SJSA1 (cell line): ENCODE data around the gene HSD3B2. TPM values are rescaled to one million over a fixed set of nuclear protein-coding genes. Genes with fewer than 3 reads are reported as not detected.

Experiments
- DNase-seq, 2 experiments: peaks; one replicate each; pipeline ENCODE4 v3.0.0-alpha.2; 2015 to 2020; ENCODE audit warnings: low spot score in 2 of 2, low read depth in 1 of 2
- H3K27ac ChIP-seq: fragments of 250-450 bp; sonication (Bioruptor Pico); 2 replicates; pipeline ENCODE4 v1.5.1; 2020; ENCODE audit warnings: mild to moderate bottlenecking, moderate library complexity
- H3K27me3 ChIP-seq: fragments of 250-450 bp; sonication (Bioruptor Pico); replicated peaks from 2 replicates; pipeline ENCODE4 v1.5.1; 2020; ENCODE audit warnings: mild to moderate bottlenecking, moderate library complexity
- H3K36me3 ChIP-seq: fragments of 250-450 bp; sonication (Bioruptor Pico); 2 replicates; pipeline ENCODE4 v1.5.1; 2020; ENCODE audit warnings: mild to moderate bottlenecking
- H3K4me1 ChIP-seq: fragments of 250-450 bp; sonication (Bioruptor Pico); replicated peaks from 2 replicates; pipeline ENCODE4 v1.6.1; 2021; ENCODE audit warnings: mild to moderate bottlenecking
- H3K4me3 ChIP-seq: fragments of 250-450 bp; sonication (Bioruptor Pico); 2 replicates; pipeline ENCODE4 v1.5.1; 2020; ENCODE audit warnings: mild to moderate bottlenecking
- H3K9me3 ChIP-seq: fragments of 250-450 bp; sonication (Bioruptor Pico); replicated peaks from 2 replicates; pipeline ENCODE4 v1.5.1; 2020; ENCODE audit warnings: mild to moderate bottlenecking
- total RNA-seq: library from RNA; depleted of rRNA; stranded (reverse); fragments of >200 nt; shearing (Covaris generic); gene quantifications from 2 replicates; pipeline ENCODE4 v1.2.3, GENCODE V29; 2014

HSD3B2 gene
- total RNA-seq, 1 experiment from 2014 or later, result not detected

DNA sequence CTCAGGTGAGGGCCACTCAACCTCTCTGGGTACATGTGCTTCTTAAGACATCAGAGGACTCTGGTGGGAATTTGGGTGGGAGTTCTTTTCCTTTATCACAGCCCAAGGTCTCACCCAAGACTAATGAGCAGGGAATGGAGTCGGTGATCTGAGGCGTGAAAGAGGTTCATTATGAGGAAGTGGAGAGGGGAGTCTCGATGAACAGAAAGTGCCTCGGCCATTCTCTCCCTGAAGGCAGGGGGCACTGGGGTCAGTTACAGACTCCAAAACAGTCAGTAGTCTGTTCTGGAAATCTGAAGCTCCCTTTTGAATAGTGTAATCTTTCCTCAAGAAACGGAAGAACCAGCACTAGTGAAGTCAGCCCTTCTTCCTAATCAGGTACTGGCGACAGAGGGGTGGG lies 36.2 kb downstream of the HSD3B2 start:
- no peaks in the 10 kb centered on the region for H3K4me1 ChIP-seq
- no peaks in the 10 kb centered on the region for H3K36me3 ChIP-seq
- no peak overlapping the region for H3K4me3 ChIP-seq
- DNase-seq, result no peak
- no peak overlapping the region for H3K27ac ChIP-seq
- H3K27me3 ChIP-seq, result no peaks in the 10 kb centered on the region
- H3K9me3 ChIP-seq, result no peaks in the 10 kb centered on the region

DNA sequence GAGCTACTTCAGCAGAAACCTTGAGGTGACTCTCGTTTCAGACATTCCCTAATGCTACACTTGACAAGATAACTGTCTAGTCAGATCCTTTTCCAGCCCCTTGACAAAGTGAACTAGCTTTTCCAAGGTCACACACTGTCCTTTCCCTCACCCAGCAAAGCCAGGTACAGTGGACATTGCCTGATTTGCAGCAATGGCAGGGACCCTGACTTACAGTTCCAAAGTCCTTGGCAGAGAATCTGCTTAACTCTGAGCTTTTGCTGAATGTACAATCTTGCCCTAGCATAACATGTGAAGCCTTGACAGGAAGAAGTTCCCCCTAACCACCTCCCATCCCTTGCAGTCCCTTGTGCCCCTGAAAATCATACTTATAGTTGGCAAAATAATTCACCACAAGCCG lies 37.1 kb downstream of the HSD3B2 start:
- no peaks in the 10 kb centered on the region for H3K36me3 ChIP-seq
- no peaks in the 10 kb centered on the region for H3K27me3 ChIP-seq
- H3K27ac ChIP-seq, result no peak overlapping the region
- H3K9me3 ChIP-seq, result no peaks in the 10 kb centered on the region
- H3K4me1 ChIP-seq, result no peaks in the 10 kb centered on the region
- H3K4me3 ChIP-seq, result no peak overlapping the region
- DNase-seq, result no peak

DNA sequence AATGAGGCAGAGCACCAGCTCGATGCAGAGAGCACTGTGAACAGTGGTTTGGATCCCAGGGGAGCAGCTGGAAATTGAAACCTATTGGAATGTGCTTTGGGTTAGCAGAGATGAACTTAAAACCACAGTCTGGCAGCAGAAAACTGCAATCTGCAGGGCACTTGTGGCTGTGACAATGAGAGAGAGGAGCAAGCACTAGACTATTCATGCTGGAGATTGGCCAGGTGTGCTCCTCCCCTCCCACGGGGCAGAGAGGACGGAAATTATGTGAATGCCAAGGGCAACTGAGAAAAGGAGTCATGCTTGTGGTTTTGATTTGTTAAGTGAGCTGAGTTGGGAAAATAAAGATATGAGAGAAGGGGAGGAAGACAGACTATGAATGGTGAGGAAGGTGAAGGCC lies 38.1 kb downstream of the HSD3B2 start:
- H3K36me3 ChIP-seq, result no peaks in the 10 kb centered on the region
- no peaks in the 10 kb centered on the region for H3K4me1 ChIP-seq
- no peak overlapping the region for H3K27ac ChIP-seq
- DNase-seq, result no peak
- H3K27me3 ChIP-seq, result no peaks in the 10 kb centered on the region
- H3K4me3 ChIP-seq, result no peak overlapping the region
- no peaks in the 10 kb centered on the region for H3K9me3 ChIP-seq

DNA sequence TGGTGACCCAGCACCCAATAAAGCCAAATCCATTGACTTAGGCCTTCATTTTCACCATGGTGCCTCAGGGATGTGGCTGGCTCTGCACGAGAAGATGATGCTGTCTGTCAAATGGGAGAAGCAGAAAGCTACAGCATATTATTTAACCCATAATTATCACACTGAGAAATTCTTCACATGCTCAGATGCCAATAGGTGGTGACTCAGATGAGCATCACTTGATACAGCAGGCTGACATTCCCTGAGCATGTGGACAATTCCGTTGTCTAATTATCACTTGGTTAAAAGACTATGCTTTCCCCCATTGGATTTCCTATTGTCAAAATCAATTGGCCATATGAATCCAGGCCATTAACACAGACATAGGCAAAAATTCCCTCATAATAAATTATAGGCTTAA lies 48.0 kb downstream of the HSD3B2 start:
- Histone ChIP-seq H3K4me3 (no peak overlapping the region), H3K36me3 (no peaks in the 10 kb centered on the region), H3K4me1 (no peaks in the 10 kb centered on the region), H3K27ac (no peak overlapping the region), H3K27me3 (no peaks in the 10 kb centered on the region; the same call in none of the 2 replicates), H3K9me3 (no peaks in the 10 kb centered on the region)
- DNase-seq, result no peak

DNA sequence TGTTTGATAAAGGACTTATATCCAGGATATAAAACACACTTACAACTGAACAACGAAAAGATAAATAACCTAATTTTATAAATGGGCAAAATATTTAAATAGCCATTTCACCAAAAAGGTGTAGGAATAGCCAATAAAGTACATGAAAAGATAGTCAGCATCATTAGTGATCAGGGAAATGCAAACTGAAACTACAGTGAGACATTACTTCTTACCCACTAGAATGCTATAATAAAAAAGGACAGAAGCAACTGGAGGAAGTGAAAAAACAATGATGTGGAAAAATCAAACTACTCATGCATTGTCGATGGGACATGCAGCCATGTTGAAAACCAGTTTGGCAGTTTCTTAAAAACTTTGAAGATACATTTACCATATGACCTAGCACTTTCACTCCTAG lies 48.6 kb downstream of the HSD3B2 start:
- Histone ChIP-seq H3K27ac (no peak overlapping the region), H3K36me3 (no peaks in the 10 kb centered on the region), H3K4me3 (no peak overlapping the region), H3K27me3 (no peaks in the 10 kb centered on the region; the same call in none of the 2 replicates), H3K9me3 (no peaks in the 10 kb centered on the region), H3K4me1 (no peaks in the 10 kb centered on the region)
- no peak for DNase-seq

DNA sequence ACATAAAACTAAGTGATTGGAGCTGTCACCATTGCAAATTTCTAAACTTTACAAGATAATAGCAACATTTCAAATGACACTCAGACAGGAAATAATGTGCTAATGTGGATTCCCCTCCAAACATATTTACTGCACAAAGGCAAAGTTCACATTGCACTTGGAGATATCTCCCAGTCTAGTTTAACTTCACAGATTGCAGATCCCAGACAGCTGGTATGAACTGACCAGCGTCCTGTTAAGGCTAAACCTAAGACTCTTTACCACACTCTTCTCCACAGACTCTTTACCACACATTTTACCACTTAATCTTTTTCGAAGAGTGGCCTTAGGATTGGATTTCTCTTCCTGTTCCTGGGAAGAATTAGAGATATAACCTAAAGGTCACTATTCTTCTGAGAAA lies 51.5 kb downstream of the HSD3B2 start:
- Histone ChIP-seq H3K27ac (no peak overlapping the region), H3K4me1 (no peaks in the 10 kb centered on the region), H3K36me3 (no peaks in the 10 kb centered on the region), H3K9me3 (no peaks in the 10 kb centered on the region), H3K4me3 (no peak overlapping the region), H3K27me3 (no peaks in the 10 kb centered on the region; the same call in 1 of the 2 replicates)
- no peak for DNase-seq

DNA sequence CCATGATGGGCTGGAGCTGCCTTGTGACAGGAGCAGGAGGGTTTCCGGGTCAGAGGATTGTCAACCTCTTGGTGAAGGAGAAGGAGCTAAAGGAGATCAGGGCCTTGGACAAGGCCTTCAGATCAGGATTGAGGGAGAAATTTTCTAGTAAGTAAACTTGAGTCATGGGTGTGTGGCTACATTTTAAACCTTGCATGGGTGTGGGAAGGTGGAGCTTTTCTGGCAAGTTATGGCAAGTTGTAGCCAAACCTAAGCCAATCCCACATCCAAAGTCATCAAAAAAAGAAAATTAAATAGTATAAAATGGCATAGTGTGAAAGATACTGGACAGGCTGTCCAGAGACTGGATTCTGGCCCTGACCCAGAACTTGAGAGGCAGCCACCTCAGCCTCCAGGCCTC lies 52.3 kb downstream of the HSD3B2 start:
- Histone ChIP-seq H3K36me3 (no peaks in the 10 kb centered on the region), H3K4me1 (no peaks in the 10 kb centered on the region), H3K4me3 (no peak overlapping the region), H3K27me3 (no peaks in the 10 kb centered on the region; the same call in 1 of the 2 replicates), H3K27ac (no peak overlapping the region), H3K9me3 (no peaks in the 10 kb centered on the region)
- no peak for DNase-seq

DNA sequence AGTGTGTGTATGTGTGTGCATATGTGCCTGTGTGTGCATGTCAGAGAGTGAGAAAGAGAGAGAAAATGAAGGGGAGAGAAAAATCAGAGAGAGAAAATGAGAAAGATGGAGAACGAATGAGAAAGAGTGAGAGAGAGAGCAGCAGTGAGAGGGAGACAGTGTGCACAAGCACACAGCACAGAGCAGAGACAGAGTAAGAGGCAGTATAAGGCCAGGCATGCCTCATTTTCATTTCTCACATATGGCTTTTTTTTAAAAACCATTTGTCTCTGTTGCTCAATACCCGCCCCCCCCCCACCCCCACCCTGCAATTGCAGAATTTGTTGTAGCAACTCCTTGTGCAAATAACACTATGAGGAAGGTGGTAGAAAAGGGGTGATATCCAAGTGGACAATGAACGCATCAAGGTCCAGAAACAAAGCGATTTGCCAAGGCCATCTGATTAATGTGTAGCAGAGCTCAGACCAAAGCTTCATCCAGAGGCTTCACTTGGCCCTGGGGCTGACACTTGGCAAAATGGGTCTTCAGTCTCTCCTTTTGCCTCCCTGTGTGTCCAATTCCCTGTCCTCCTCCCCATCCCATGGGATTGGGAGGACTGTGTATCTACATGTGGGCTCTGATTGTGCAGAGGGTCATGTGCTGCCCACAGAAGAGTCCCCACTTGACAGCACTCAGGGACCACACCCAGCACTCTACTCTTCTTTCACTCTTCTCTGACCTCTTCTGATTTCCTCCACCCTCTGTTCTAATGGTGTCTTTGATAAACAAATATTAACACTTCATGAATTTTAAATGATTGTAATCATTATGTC lies 53.1 kb downstream of the HSD3B2 start:
- Histone ChIP-seq H3K4me1 (no peaks in the 10 kb centered on the region), H3K4me3 (no peak overlapping the region), H3K36me3 (no peaks in the 10 kb centered on the region), H3K27ac (no peak overlapping the region), H3K27me3 (no peaks in the 10 kb centered on the region; the same call in 1 of the 2 replicates), H3K9me3 (no peaks in the 10 kb centered on the region)
- no peak for DNase-seq

DNA sequence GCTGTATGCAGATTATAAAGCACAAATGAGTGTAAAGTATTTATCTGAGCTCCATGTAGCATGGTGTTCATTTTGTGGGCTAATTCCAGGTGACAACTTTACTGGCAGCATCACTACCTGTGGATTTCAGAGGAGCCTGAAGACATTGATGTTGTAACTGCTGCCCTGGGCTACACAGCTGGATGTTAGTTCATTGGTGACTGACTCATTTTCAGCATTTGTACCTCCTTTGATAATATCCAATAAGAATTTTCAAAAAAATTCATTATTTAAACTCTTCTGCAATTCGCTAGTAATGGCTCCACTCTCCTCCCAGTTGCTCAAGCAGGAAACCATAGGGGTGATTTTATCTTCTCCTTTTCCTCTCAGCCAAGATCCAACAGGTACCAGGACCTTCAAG lies 54.8 kb downstream of the HSD3B2 start:
- H3K9me3 ChIP-seq, result no peaks in the 10 kb centered on the region
- H3K36me3 ChIP-seq, result no peaks in the 10 kb centered on the region
- no peak overlapping the region for H3K4me3 ChIP-seq
- no peak overlapping the region for H3K27ac ChIP-seq
- no peaks in the 10 kb centered on the region; the same call in 1 of the 2 replicates for H3K27me3 ChIP-seq
- no peak for DNase-seq
- H3K4me1 ChIP-seq, result no peaks in the 10 kb centered on the region

DNA sequence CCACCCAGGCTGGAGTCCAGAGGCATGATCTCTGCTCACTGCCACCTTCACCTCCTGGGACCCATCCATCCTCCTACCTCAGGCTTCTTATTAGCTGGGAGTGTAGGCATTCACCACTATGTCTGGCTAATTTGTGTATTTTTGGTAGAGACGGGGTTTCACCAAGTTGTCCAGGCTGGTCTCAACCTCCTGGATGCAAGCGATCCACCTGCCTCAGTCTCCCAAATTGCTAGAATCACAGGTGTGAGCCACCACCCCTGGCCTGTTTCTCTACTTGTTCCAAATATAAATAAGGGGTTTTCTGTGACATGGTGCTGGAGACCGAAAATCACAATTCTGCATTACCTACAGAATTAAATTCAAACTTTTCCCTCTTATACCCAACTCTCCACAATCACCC lies 55.4 kb downstream of the HSD3B2 start:
- Histone ChIP-seq H3K4me3 (no peak overlapping the region), H3K4me1 (no peaks in the 10 kb centered on the region), H3K27ac (no peak overlapping the region), H3K27me3 (no peaks in the 10 kb centered on the region; the same call in 1 of the 2 replicates), H3K36me3 (no peaks in the 10 kb centered on the region), H3K9me3 (no peaks in the 10 kb centered on the region)
- DNase-seq, result no peak

DNA sequence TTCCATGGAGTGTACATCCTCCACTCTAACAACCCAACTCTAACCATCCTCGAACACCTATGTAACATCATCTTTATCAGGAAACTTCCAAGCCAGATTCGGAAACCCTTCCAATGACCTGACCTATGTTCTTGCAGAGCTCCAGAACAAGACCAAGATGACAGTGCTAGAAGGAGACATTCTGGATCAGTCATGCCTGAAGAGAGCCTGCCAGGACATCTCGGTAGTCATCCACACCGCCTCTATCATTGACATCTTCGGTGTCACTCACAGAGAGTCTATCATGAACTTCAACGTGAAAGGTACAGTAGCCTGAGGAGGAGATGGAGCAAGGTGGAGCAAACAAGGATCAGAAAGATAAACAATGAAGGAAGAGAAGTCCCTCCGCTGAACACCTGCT lies 56.0 kb downstream of the HSD3B2 start:
- no peak for DNase-seq
- Histone ChIP-seq H3K4me3 (no peak overlapping the region), H3K36me3 (no peaks in the 10 kb centered on the region), H3K27ac (no peak overlapping the region), H3K9me3 (no peaks in the 10 kb centered on the region), H3K27me3 (no peaks in the 10 kb centered on the region; the same call in 1 of the 2 replicates), H3K4me1 (no peaks in the 10 kb centered on the region)

DNA sequence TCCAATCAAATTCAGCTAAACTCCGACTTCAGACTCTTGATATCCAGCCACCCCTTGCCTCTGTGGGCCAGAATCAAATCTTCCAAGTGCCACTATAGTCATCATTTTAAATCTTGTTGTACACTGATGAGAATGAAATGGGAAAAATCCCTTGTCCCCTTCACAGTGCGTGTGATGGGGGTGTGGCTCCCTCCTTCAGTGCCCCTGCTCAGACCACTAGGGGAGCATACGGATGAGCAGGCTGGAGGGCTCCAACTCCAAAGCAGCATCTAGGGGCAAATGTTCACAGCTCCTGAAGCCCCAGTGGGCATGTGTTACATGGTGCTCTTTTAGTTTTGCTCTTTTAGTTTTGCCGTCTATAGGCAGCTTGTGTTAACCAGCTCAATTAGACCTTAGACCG lies 56.6 kb downstream of the HSD3B2 start:
- DNase-seq, result no peak
- Histone ChIP-seq H3K4me3 (no peak overlapping the region), H3K4me1 (no peaks in the 10 kb centered on the region), H3K9me3 (no peaks in the 10 kb centered on the region), H3K27me3 (no peaks in the 10 kb centered on the region), H3K27ac (no peak overlapping the region), H3K36me3 (no peaks in the 10 kb centered on the region)

DNA sequence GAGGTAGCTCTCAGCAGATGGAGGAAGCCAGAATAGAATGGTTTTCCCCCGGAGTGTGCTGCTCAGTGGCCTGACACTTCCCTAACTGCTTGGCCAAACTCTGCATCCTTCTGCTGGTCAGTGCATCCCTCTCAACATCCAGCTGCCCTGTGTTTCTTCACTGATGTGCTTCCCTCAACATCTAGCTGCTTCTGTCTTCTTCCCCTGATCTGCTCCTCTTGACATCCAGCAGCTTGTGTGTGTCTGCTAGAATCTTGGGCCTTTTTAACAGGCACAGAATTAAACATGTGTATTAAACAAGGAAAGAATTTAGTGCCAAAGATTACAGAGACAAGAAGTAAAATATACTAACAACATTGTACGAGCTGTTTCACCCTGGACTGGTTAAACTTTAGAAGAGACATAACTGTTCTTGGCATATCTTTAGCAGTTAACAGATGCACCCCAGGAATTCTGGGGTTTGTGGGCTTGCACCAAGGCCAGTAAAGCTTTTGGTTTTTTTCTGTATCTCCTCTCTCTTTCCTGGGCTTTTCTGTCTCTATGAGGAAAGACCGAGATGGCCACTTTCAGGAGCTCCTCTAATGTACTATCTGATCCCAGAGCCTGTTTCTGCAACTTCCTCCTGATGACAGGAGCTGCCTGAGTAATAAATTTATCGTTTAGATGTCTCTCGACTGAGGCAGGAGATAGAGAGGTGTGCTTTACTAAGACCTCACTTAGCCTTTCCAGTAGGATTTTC lies 57.3 kb downstream of the HSD3B2 start:
- Histone ChIP-seq H3K27me3 (no peaks in the 10 kb centered on the region), H3K9me3 (no peaks in the 10 kb centered on the region), H3K4me1 (no peaks in the 10 kb centered on the region), H3K27ac (no peak overlapping the region), H3K4me3 (no peak overlapping the region), H3K36me3 (no peaks in the 10 kb centered on the region)
- DNase-seq, result no peak
